MM.1S (cell line): ENCODE data around the gene TLR5.
A peak's percentile ranks its signal among the peaks of the same experiment; 100 is the strongest.

ENCODE experiments used
- DNase-seq: peaks from one replicate; pipeline ENCODE4 v3.0.0-alpha.2; 2015
- H2AFZ ChIP-seq: fragments of 300-600 bp; sonication (generic); 2 replicates; pipeline ENCODE4 v1.6.0; 2016; ENCODE audit warnings: antibody characterized with exemption, low read length
- H3F3A ChIP-seq: fragments of 300-600 bp; sonication (generic); 2 replicates; pipeline ENCODE4 v1.6.1; 2016; ENCODE audit warnings: mild to moderate bottlenecking, antibody characterized with exemption, low read length, moderate library complexity, mixed read lengths; ENCODE audit not compliant: insufficient read depth
- H3K27ac ChIP-seq: fragments of 300-600 bp; sonication (generic); 2 replicates; pipeline ENCODE4 v1.5.1; 2016; ENCODE audit warnings: mild to moderate bottlenecking, low read length
- H3K27me3 ChIP-seq: fragments of 300-600 bp; sonication (generic); replicated peaks from 2 replicates; pipeline ENCODE4 v1.6.0; 2016; ENCODE audit warnings: low read length; ENCODE audit not compliant: insufficient read depth
- H3K36me3 ChIP-seq: fragments of 300-600 bp; sonication (generic); replicated peaks from 2 replicates; pipeline ENCODE4 v1.6.1; 2016; ENCODE audit warnings: mild to moderate bottlenecking, low read length, mixed read lengths; ENCODE audit not compliant: insufficient read depth
- H3K4me1 ChIP-seq: fragments of 300-600 bp; sonication (generic); 2 replicates; pipeline ENCODE4 v1.6.1; 2016; ENCODE audit warnings: low read length, mixed read lengths
- H3K4me2 ChIP-seq: fragments of 300-600 bp; sonication (generic); 2 replicates; pipeline ENCODE4 v1.6.0; 2016; ENCODE audit warnings: low read depth, low read length
- H3K4me3 ChIP-seq: fragments of 300-600 bp; sonication (generic); 2 replicates; pipeline ENCODE4 v1.5.1; 2016; ENCODE audit warnings: low read length, mixed read lengths
- H3K79me2 ChIP-seq: fragments of 300-600 bp; sonication (generic); 2 replicates; pipeline ENCODE4 v1.6.1; 2016; ENCODE audit warnings: mixed run types, low read length, mixed read lengths
- H3K9ac ChIP-seq: fragments of 300-600 bp; sonication (generic); 2 replicates; pipeline ENCODE4 v1.6.1; 2016; ENCODE audit warnings: low read length, mixed read lengths
- H3K9me2 ChIP-seq: fragments of 300-600 bp; sonication (generic); replicated peaks from 2 replicates; pipeline ENCODE4 v1.6.1; 2016; ENCODE audit warnings: mild to moderate bottlenecking, low read length, mixed read lengths; ENCODE audit not compliant: insufficient read depth
- H3K9me3 ChIP-seq: fragments of 300-600 bp; sonication (generic); replicated peaks from 2 replicates; pipeline ENCODE4 v1.6.1; 2016; ENCODE audit warnings: mild to moderate bottlenecking, low read length, mixed read lengths; ENCODE audit not compliant: insufficient read depth
- H4K20me1 ChIP-seq: fragments of 300-600 bp; sonication (generic); 2 replicates; pipeline ENCODE4 v1.6.1; 2016; ENCODE audit warnings: mild to moderate bottlenecking, low read length, moderate library complexity, mixed read lengths; ENCODE audit not compliant: insufficient read depth
- CTCF ChIP-seq: fragments of 300-600 bp; sonication (generic); IDR thresholded peaks from 2 replicates; pipeline ENCODE4 v1.5.1; 2016; ENCODE audit warnings: antibody characterized with exemption, low read length, mixed read lengths
- EZH2 ChIP-seq: fragments of 300-600 bp; sonication (generic); optimal IDR thresholded peaks from 2 replicates; pipeline ENCODE3; 2017; ENCODE audit warnings: low read depth, mild to moderate bottlenecking, antibody characterized with exemption, low read length, mixed read lengths
- EZH2phosphoT487 ChIP-seq: fragments of 300-600 bp; sonication (generic); IDR thresholded peaks from 2 replicates; pipeline ENCODE4 v1.6.1; 2018; ENCODE audit warnings: antibody characterized with exemption, low read length

TLR5 gene

GRCh38 chr1:223142795-223143536, at the start of gene TLR5:
TSS of gene TLR5 (minus strand) at chr1:223143248. CDS start at chr1:223113031, 30,217 bp downstream.
- Histone ChIP-seq H3K9me2 (no peaks in the 10 kb centered on the region), H3K4me1 (peaks cover 14% of the 10 kb centered on the region), H3K27me3 (no peaks in the 10 kb centered on the region), H3K36me3 (no peaks in the 10 kb centered on the region), H3K4me3 (peak within 1 kb of the TSS; percentile 35), H3K27ac (peak within 1 kb of the TSS; percentile 60), H3K9me3 (no peaks in the 10 kb centered on the region), H2AFZ (peak within 1 kb of the TSS; percentile 17), H3K9ac (peak within 1 kb of the TSS; percentile 62), H3K79me2 (no peaks in the 10 kb centered on the region), H3K4me2 (peak within 1 kb of the TSS; percentile 85), H4K20me1 (no peaks in the 10 kb centered on the region), H3F3A (peaks cover 13% of the 10 kb centered on the region)
- TF ChIP-seq EZH2phosphoT487 (no peak), EZH2 (no peak), CTCF (peak; percentile 88)
- DNase-seq: peak; percentile 94

GRCh38 chr1:223189903-223190724, 47.1 kb upstream of the TLR5 start:
- no peaks in the 10 kb centered on the region for H3F3A ChIP-seq
- no peak overlapping the region for H3K4me2 ChIP-seq
- H3K9me3 ChIP-seq: no peaks in the 10 kb centered on the region
- H2AFZ ChIP-seq: no peak overlapping the region
- H3K4me3 ChIP-seq: no peak overlapping the region
- H4K20me1 ChIP-seq: no peaks in the 10 kb centered on the region
- peaks cover 6% of the 10 kb centered on the region; the same call in 1 of the 2 replicates for H3K4me1 ChIP-seq
- TF ChIP-seq EZH2 (no peak), EZH2phosphoT487 (no peak), CTCF (no peak)
- H3K36me3 ChIP-seq: no peaks in the 10 kb centered on the region
- no peaks in the 10 kb centered on the region for H3K79me2 ChIP-seq
- no peak overlapping the region for H3K27ac ChIP-seq
- H3K9me2 ChIP-seq: no peaks in the 10 kb centered on the region
- peaks cover 21% of the 10 kb centered on the region for H3K27me3 ChIP-seq
- DNase-seq: peak; percentile 51
- no peak overlapping the region for H3K9ac ChIP-seq

- Histone ChIP-seq H3K4me2 (no peak overlapping the region), H3K9ac (no peak overlapping the region), H3K36me3 (no peaks in the 10 kb centered on the region), H3K4me3 (no peak overlapping the region), H3K4me1 (peaks cover 6% of the 10 kb centered on the region; the same call in 1 of the 2 replicates), H3K27ac (no peak overlapping the region), H4K20me1 (no peaks in the 10 kb centered on the region), H3K79me2 (no peaks in the 10 kb centered on the region), H3K9me3 (no peaks in the 10 kb centered on the region), H2AFZ (no peak overlapping the region), H3K9me2 (no peaks in the 10 kb centered on the region), H3F3A (no peaks in the 10 kb centered on the region), H3K27me3 (peaks cover 21% of the 10 kb centered on the region)
- no peak for TF ChIP-seq EZH2
- TF ChIP-seq CTCF: no peak
- no peak for TF ChIP-seq EZH2phosphoT487
- DNase-seq: no peak
Observed at GRCh38 chr1:223189525-223189902, 46.5 kb upstream of the TLR5 start.
